Panc1 (cell line): ENCODE measurements around the gene PBX1. TPM values are rescaled to one million over a fixed set of nuclear protein-coding genes. Genes with fewer than 3 reads are reported as not detected.

ENCODE experiments used
- ATAC-seq: fragments of 200-7000 bp; cut with Tn5 transposase; 2 replicates; pipeline ENCODE4 v1.9.1; 2020; ENCODE audit warnings: mild to moderate bottlenecking, moderate library complexity
- BruUV-seq: library from RNA; stranded (reverse); fragments of 400-500 nt; replicated peaks from 2 replicates; lab custom pipeline; 2021; lab: Mats Ljungman, UMichigan
- CTCF ChIA-PET: fragments of 300-600 bp; sonication (Branson Sonifier 250); formaldehyde crosslinking; loops from one replicate; lab custom pipeline; 2022; ENCODE audit warnings: antibody characterized with exemption; lab: Charles Lee
- POLR2A ChIA-PET: fragments of 300-600 bp; sonication (Branson Sonifier 250); formaldehyde crosslinking; loops from one replicate; lab custom pipeline; 2022; ENCODE audit warnings: antibody characterized with exemption; lab: Charles Lee
- DNase-seq: peaks from one replicate; pipeline ENCODE4 v3.0.0-alpha.2; 2010; ENCODE audit warnings: low read depth, low spot score
- H3K27ac ChIP-seq: 2 replicates; pipeline ENCODE4 v1.5.1; 2011; ENCODE audit warnings: mild to moderate bottlenecking, low read length, inconsistent platforms
- H3K27me3 ChIP-seq: fragments of 200-500 bp; sonication (Bioruptor generic); 2 replicates; pipeline ENCODE4 v1.6.0; 2014; ENCODE audit warnings: low read length, inconsistent platforms; ENCODE audit not compliant: control insufficient read depth, insufficient read depth
- H3K36me3 ChIP-seq: fragments of 200-500 bp; sonication (Bioruptor generic); 2 replicates; pipeline ENCODE4 v1.5.1; 2014; ENCODE audit warnings: inconsistent platforms, mild to moderate bottlenecking, low read length, moderate library complexity; ENCODE audit not compliant: control insufficient read depth, insufficient read depth
- H3K4me1 ChIP-seq: 2 replicates; pipeline ENCODE4 v1.5.1; 2011; ENCODE audit warnings: inconsistent platforms, mild to moderate bottlenecking, low read length, moderate library complexity; ENCODE audit not compliant: control insufficient read depth, insufficient read depth
- H3K4me3 ChIP-seq, 2 experiments: 2 replicates each; pipeline ENCODE4 v1.5.1; 2011 to 2012; ENCODE audit warnings: low read depth in 2 of 2, low read length in 2 of 2, mild to moderate bottlenecking in 2 of 2, inconsistent platforms in 1 of 2, moderate library complexity in 1 of 2
- H3K9me3 ChIP-seq: fragments of 200-500 bp; sonication (Bioruptor generic); 2 replicates; pipeline ENCODE4 v1.5.1; 2014; ENCODE audit warnings: low read depth, mild to moderate bottlenecking, inconsistent platforms, low read length, moderate library complexity; ENCODE audit not compliant: control insufficient read depth, insufficient read depth
- CTCF ChIP-seq: fragments of 450-650 bp; IDR thresholded peaks from 2 replicates; pipeline ENCODE4 v1.5.1; 2017; ENCODE audit warnings: mild to moderate bottlenecking
- POLR2AphosphoS5 ChIP-seq: IDR thresholded peaks from 2 replicates; pipeline ENCODE4 v1.6.1; 2012; ENCODE audit warnings: mild to moderate bottlenecking, low read depth, low read length, moderate library complexity
- REST ChIP-seq, 2 experiments: IDR thresholded peaks; 2 replicates each; pipeline ENCODE4 v1.6.1; 2011 to 2012; ENCODE audit warnings: low read depth in 2 of 2, control low read depth in 1 of 2, low read length in 1 of 2, mild to moderate bottlenecking in 1 of 2, moderate library complexity in 1 of 2; ENCODE audit not compliant: insufficient read depth in 1 of 2
- SIN3A ChIP-seq: IDR thresholded peaks from 2 replicates; pipeline ENCODE4 v1.6.1; 2012; ENCODE audit warnings: low read depth, mild to moderate bottlenecking, low read length, moderate library complexity, borderline replicate concordance; ENCODE audit not compliant: insufficient read depth
- TCF7L2 ChIP-seq: IDR thresholded peaks from 2 replicates; pipeline ENCODE4 v1.6.1; 2011; ENCODE audit warnings: mild to moderate bottlenecking, low read depth, low read length, inconsistent platforms
- in situ Hi-C: cut with HindIII; loops from 2 replicates; pipeline ENCODE4 v1.10.0; 2016; ENCODE audit warnings: low sequenced_read_pairs, low pct_unique_long_range_greater_than_20kb
- intact Hi-C: fragments of 100-400 bp; cut with micrococcal nuclease; formaldehyde crosslinking; loops from one replicate; pipeline ENCODE4 v1.10.0; 2022; ENCODE audit not compliant: unreplicated experiment
- total RNA-seq: library from RNA; stranded (reverse); gene quantifications from one replicate; pipeline ENCODE4 v1.2.1, GENCODE V29; 2021; ENCODE audit not compliant: unreplicated experiment

PBX1 gene
- total RNA-seq, 1 experiment from 2014 or later = 2.0 TPM

GRCh38 chr1:164699815-164700491 is 141.0 kb downstream of the PBX1 start:
- Histone ChIP-seq H3K4me1 (no peaks in the 10 kb centered on the region), H3K27ac (no peak overlapping the region), H3K36me3 (no peaks in the 10 kb centered on the region), H3K27me3 (no peaks in the 10 kb centered on the region), H3K4me3 (no peak overlapping the region), H3K9me3 (no peaks in the 10 kb centered on the region)
- no peak for TF ChIP-seq POLR2AphosphoS5
- no peak for TF ChIP-seq CTCF
- TF ChIP-seq REST (IDR thresholded peaks at IDR 0.05; ENCODE audit: insufficient read depth in 1 of 2, low read depth in 2 of 2, low read length in 1 of 2) = no peak
- no peak for TF ChIP-seq SIN3A
- no peak for TF ChIP-seq TCF7L2
- ChIA-PET CTCF (no interaction called here), POLR2A (no interaction called here)
- BruUV-seq = no TSS peak
- intact Hi-C loops = no loop called here
- ATAC-seq (no peak), DNase-seq (no peak)
- in situ Hi-C loops = no loop called here

GRCh38 chr1:164700683-164701082 is 141.7 kb downstream of the PBX1 start:
- no peak for DNase-seq
- no peak overlapping the region for H3K4me3 ChIP-seq
- in situ Hi-C loops (no loop called here), intact Hi-C loops (no loop called here)
- no peak for ATAC-seq
- H3K27ac ChIP-seq = no peak overlapping the region
- TF ChIP-seq POLR2AphosphoS5 (no peak), TCF7L2 (no peak), SIN3A (no peak), CTCF (no peak), REST (IDR thresholded peaks at IDR 0.05; ENCODE audit: insufficient read depth in 1 of 2, low read depth in 2 of 2, low read length in 1 of 2) (no peak)
- H3K27me3 ChIP-seq = no peaks in the 10 kb centered on the region
- no TSS peak for BruUV-seq
- no peaks in the 10 kb centered on the region for H3K9me3 ChIP-seq
- H3K4me1 ChIP-seq = no peaks in the 10 kb centered on the region
- no peaks in the 10 kb centered on the region for H3K36me3 ChIP-seq
- CTCF ChIA-PET = no interaction called here
- POLR2A ChIA-PET = no interaction called here
